CD8-positive, alpha-beta memory T cell (primary cell): Measurements from ENCODE around the gene MED20. TPM values are rescaled to one million over a fixed set of nuclear protein-coding genes. Genes with fewer than 3 reads are reported as not detected.
A peak's percentile ranks its signal among the peaks of the same experiment; 100 is the strongest.

Experiments used
- CTCF ChIA-PET: fragments of 350-600 bp; sonication (Branson Sonifier 250); formaldehyde crosslinking; loops from one replicate; lab custom pipeline; 2021; ENCODE audit warnings: antibody characterized with exemption; lab: Charles Lee
- POLR2A ChIA-PET: fragments of 350-600 bp; sonication (Branson Sonifier 250); formaldehyde crosslinking; loops from one replicate; lab custom pipeline; 2021; ENCODE audit warnings: antibody characterized with exemption; lab: Charles Lee
- DNase-seq, 5 donors: peaks; one replicate each; pipeline versions ENCODE4 v3.0.0 to v3.0.0-alpha.2; 2020 to 2022; ENCODE audit warnings: mixed read lengths in 1 of 5
- H3K27ac ChIP-seq: one replicate; pipeline ENCODE4 v1.7.0; 2013; ENCODE audit warnings: low read depth, mild to moderate bottlenecking, low read length, moderate library complexity
- H3K27me3 ChIP-seq: 2 replicates; pipeline ENCODE4 v1.7.0; 2013; ENCODE audit warnings: low read length, mild to moderate bottlenecking; ENCODE audit not compliant: insufficient read depth, poor library complexity, severe bottlenecking
- H3K36me3 ChIP-seq: 2 replicates; pipeline ENCODE4 v1.7.0; 2013; ENCODE audit warnings: mild to moderate bottlenecking, low read length, moderate library complexity; ENCODE audit not compliant: insufficient read depth
- H3K4me1 ChIP-seq: 2 replicates; pipeline ENCODE4 v1.7.0; 2013; ENCODE audit warnings: mild to moderate bottlenecking, low read length, moderate library complexity; ENCODE audit not compliant: insufficient read depth
- H3K4me3 ChIP-seq: 2 replicates; pipeline ENCODE4 v1.7.0; 2013; ENCODE audit warnings: mild to moderate bottlenecking, low read length
- H3K9me3 ChIP-seq: 2 replicates; pipeline ENCODE4 v1.7.0; 2013; ENCODE audit warnings: mild to moderate bottlenecking, low read length
- H3K27ac Mint-ChIP-seq, 8 donors: one replicate each; pipeline ENCODE4 v1.8.0; 2020 to 2021; ENCODE audit warnings: mixed read lengths in 8 of 8, mild to moderate bottlenecking in 6 of 8, inconsistent platforms in 3 of 8, moderate library complexity in 3 of 8
- H3K27me3 Mint-ChIP-seq, 2 donors: one replicate each; pipeline ENCODE4 v1.8.0; 2020 to 2021; ENCODE audit warnings: mixed read lengths in 2 of 2, mild to moderate bottlenecking in 1 of 2, moderate library complexity in 1 of 2
- H3K36me3 Mint-ChIP-seq, 3 donors: one replicate each; pipeline ENCODE4 v1.8.0; 2020 to 2021; ENCODE audit warnings: mixed read lengths in 3 of 3, inconsistent platforms in 1 of 3, mild to moderate bottlenecking in 1 of 3
- H3K4me1 Mint-ChIP-seq, 3 donors: one replicate each; pipeline ENCODE4 v1.8.0; 2020 to 2021; ENCODE audit warnings: mixed read lengths in 3 of 3, inconsistent platforms in 1 of 3, mild to moderate bottlenecking in 1 of 3
- H3K4me3 Mint-ChIP-seq, 7 donors: one replicate each; pipeline ENCODE4 v1.8.0; 2020 to 2021; ENCODE audit warnings: mixed read lengths in 7 of 7, mild to moderate bottlenecking in 6 of 7, moderate library complexity in 4 of 7, inconsistent platforms in 2 of 7
- H3K9me3 Mint-ChIP-seq, 5 donors: one replicate each; pipeline ENCODE4 v1.8.0; 2020 to 2022; ENCODE audit warnings: mixed read lengths in 5 of 5, mild to moderate bottlenecking in 3 of 5, moderate library complexity in 2 of 5, inconsistent platforms in 1 of 5
- polyA plus RNA-seq: library from polyadenylated mRNA; unstranded; fragments of 300-500 nt; fragmentation: Illumina TruSeq; gene quantifications from one replicate; pipeline ENCODE4 v1.2.3, GENCODE V29; 2021
- total RNA-seq, 2 experiments: library from RNA; stranded (reverse); gene quantifications; one replicate each; pipeline ENCODE4 v1.2.3, GENCODE V29; 2021

The MED20 gene
- total and polyA plus RNA-seq, 3 experiments from 2014 or later = 5.3 to 21.1 (median 18.1) TPM

GRCh38 chr6:41885930-41886329 is 35.0 kb downstream of the MED20 start:
- Mint-ChIP-seq H3K27me3 (no peaks in the 10 kb centered on the region), H3K4me3 (no peak overlapping the region), H3K9me3 (no peaks in the 10 kb centered on the region), H3K27ac (no peak overlapping the region), H3K4me1 (no peaks in the 10 kb centered on the region), H3K36me3 (no peaks in the 10 kb centered on the region)
- ChIA-PET CTCF (no interaction called here), POLR2A (no interaction called here)
- Histone ChIP-seq H3K4me1 (no peaks in the 10 kb centered on the region), H3K9me3 (no peaks in the 10 kb centered on the region), H3K27me3 (no peaks in the 10 kb centered on the region), H3K4me3 (no peak overlapping the region), H3K27ac (no peak overlapping the region), H3K36me3 (no peaks in the 10 kb centered on the region)
- no peak for DNase-seq

GRCh38 chr6:41884957-41885356 is 36.0 kb downstream of the MED20 start:
- no peaks in the 10 kb centered on the region for H3K36me3 Mint-ChIP-seq
- no peak overlapping the region for H3K27ac ChIP-seq
- H3K27me3 Mint-ChIP-seq = no peaks in the 10 kb centered on the region
- H3K36me3 ChIP-seq = no peaks in the 10 kb centered on the region
- no peak for DNase-seq
- H3K4me3 Mint-ChIP-seq = no peak overlapping the region
- H3K9me3 Mint-ChIP-seq = no peaks in the 10 kb centered on the region
- CTCF ChIA-PET = no interaction called here
- POLR2A ChIA-PET = no interaction called here
- H3K27me3 ChIP-seq = no peaks in the 10 kb centered on the region
- no peaks in the 10 kb centered on the region for H3K9me3 ChIP-seq
- no peak overlapping the region for H3K4me3 ChIP-seq
- H3K27ac Mint-ChIP-seq = no peak overlapping the region
- H3K4me1 ChIP-seq = no peaks in the 10 kb centered on the region
- H3K4me1 Mint-ChIP-seq = no peaks in the 10 kb centered on the region

GRCh38 chr6:41881506-41881905 is 39.4 kb downstream of the MED20 start:
- ChIA-PET POLR2A (no interaction called here), CTCF (no interaction called here)
- H3K36me3 Mint-ChIP-seq = no peaks in the 10 kb centered on the region

GRCh38 chr6:41878961-41879405 is 42.0 kb downstream of the MED20 start:
- POLR2A ChIA-PET = no interaction called here
- H3K27ac Mint-ChIP-seq = no peak overlapping the region
- CTCF ChIA-PET = interaction anchor here (0.8 kb wide), 1 partner anchor 225 kb away, joined by 3 read pairs; no protein-coding TSS in a partner anchor

More at GRCh38 chr6:41881506-41881905, 39.4 kb downstream of the MED20 start:
- no peak overlapping the region for H3K27ac Mint-ChIP-seq
- H3K36me3 ChIP-seq = no peaks in the 10 kb centered on the region
- H3K4me3 ChIP-seq = no peak overlapping the region
- no peak for DNase-seq
- H3K27ac ChIP-seq = no peak overlapping the region
- H3K4me1 ChIP-seq = no peaks in the 10 kb centered on the region
- H3K27me3 Mint-ChIP-seq = no peaks in the 10 kb centered on the region
- no peak overlapping the region for H3K4me3 Mint-ChIP-seq
- no peaks in the 10 kb centered on the region for H3K9me3 ChIP-seq
- no peaks in the 10 kb centered on the region for H3K4me1 Mint-ChIP-seq
- no peaks in the 10 kb centered on the region for H3K9me3 Mint-ChIP-seq
- no peaks in the 10 kb centered on the region for H3K27me3 ChIP-seq

GRCh38 chr6:41878246-41878645 is 42.7 kb downstream of the MED20 start:
- Mint-ChIP-seq H3K4me3 (no peak overlapping the region), H3K9me3 (no peaks in the 10 kb centered on the region), H3K4me1 (no peaks in the 10 kb centered on the region), H3K27ac (no peak overlapping the region), H3K36me3 (no peaks in the 10 kb centered on the region), H3K27me3 (no peaks in the 10 kb centered on the region)
- POLR2A ChIA-PET = no interaction called here
- no peaks in the 10 kb centered on the region for H3K4me1 ChIP-seq
- CTCF ChIA-PET = no interaction called here
- no peak overlapping the region for H3K4me3 ChIP-seq
- no peak overlapping the region for H3K27ac ChIP-seq
- no peaks in the 10 kb centered on the region for H3K36me3 ChIP-seq
- DNase-seq = no peak
- H3K9me3 ChIP-seq = no peaks in the 10 kb centered on the region
- no peaks in the 10 kb centered on the region for H3K27me3 ChIP-seq

More at GRCh38 chr6:41878961-41879405, 42.0 kb downstream of the MED20 start:
- Mint-ChIP-seq H3K4me3 (no peak overlapping the region), H3K4me1 (no peaks in the 10 kb centered on the region), H3K27me3 (no peaks in the 10 kb centered on the region), H3K9me3 (no peaks in the 10 kb centered on the region), H3K36me3 (no peaks in the 10 kb centered on the region)
- no peak overlapping the region for H3K4me3 ChIP-seq
- no peaks in the 10 kb centered on the region for H3K9me3 ChIP-seq
- H3K27me3 ChIP-seq = no peaks in the 10 kb centered on the region
- H3K4me1 ChIP-seq = no peaks in the 10 kb centered on the region
- no peak overlapping the region for H3K27ac ChIP-seq
- DNase-seq = no peak
- no peaks in the 10 kb centered on the region for H3K36me3 ChIP-seq

- Histone ChIP-seq H3K4me1 (no peaks in the 10 kb centered on the region), H3K27ac (no peak overlapping the region), H3K27me3 (no peaks in the 10 kb centered on the region), H3K36me3 (no peaks in the 10 kb centered on the region), H3K9me3 (no peaks in the 10 kb centered on the region), H3K4me3 (no peak overlapping the region)
- Mint-ChIP-seq H3K36me3 (no peaks in the 10 kb centered on the region), H3K4me1 (no peaks in the 10 kb centered on the region), H3K4me3 (no peak overlapping the region), H3K27me3 (no peaks in the 10 kb centered on the region), H3K27ac (no peak overlapping the region), H3K9me3 (no peaks in the 10 kb centered on the region)
- CTCF ChIA-PET = no interaction called here
- DNase-seq = no peak
- POLR2A ChIA-PET = no interaction called here
These were observed 43.8 kb downstream of the MED20 start for GRCh38 chr6:41877051-41877680.

- Histone ChIP-seq H3K4me1 (no peaks in the 10 kb centered on the region), H3K27ac (no peak overlapping the region), H3K36me3 (no peaks in the 10 kb centered on the region), H3K27me3 (no peaks in the 10 kb centered on the region), H3K9me3 (no peaks in the 10 kb centered on the region), H3K4me3 (no peak overlapping the region)
- Mint-ChIP-seq H3K4me1 (no peaks in the 10 kb centered on the region), H3K4me3 (no peak overlapping the region), H3K36me3 (peaks cover 0 to 3% (median 0%) of the 10 kb centered on the region in 3 donors), H3K9me3 (no peaks in the 10 kb centered on the region), H3K27ac (peak overlapping the region in 1 of 8 donors; percentile 46), H3K27me3 (no peaks in the 10 kb centered on the region)
- ChIA-PET POLR2A (no interaction called here), CTCF (interaction anchor here (1.4 kb wide), 1 partner anchor 230 kb away, joined by 4 read pairs; no protein-coding TSS in a partner anchor)
- DNase-seq = no peak
These were observed 46.2 kb downstream of the MED20 start for GRCh38 chr6:41874741-41875140.

- POLR2A ChIA-PET = no interaction called here
- Histone ChIP-seq H3K27me3 (no peaks in the 10 kb centered on the region), H3K36me3 (no peaks in the 10 kb centered on the region), H3K4me1 (no peaks in the 10 kb centered on the region), H3K4me3 (no peak overlapping the region), H3K27ac (no peak overlapping the region), H3K9me3 (no peaks in the 10 kb centered on the region)
- CTCF ChIA-PET = no interaction called here
- H3K4me1 Mint-ChIP-seq = no peaks in the 10 kb centered on the region
- peaks cover 0 to under 1% of the 10 kb centered on the region in 2 donors for H3K27me3 Mint-ChIP-seq
- H3K27ac Mint-ChIP-seq = no peak overlapping the region
- H3K4me3 Mint-ChIP-seq = no peak overlapping the region
- H3K9me3 Mint-ChIP-seq = no peaks in the 10 kb centered on the region
- DNase-seq = no peak
- H3K36me3 Mint-ChIP-seq = peaks cover 0 to 5% (median 0%) of the 10 kb centered on the region in 3 donors
These were observed 48.8 kb downstream of the MED20 start for GRCh38 chr6:41872147-41872546.
